Neural cell (in vitro differentiated cells): ENCODE data around the gene CARMIL1. TPM values are rescaled to one million over a fixed set of nuclear protein-coding genes. Genes with fewer than 3 reads are reported as not detected.

Source experiments
- H2AFZ ChIP-seq: fragments of 200-600, 300-800 bp; sonication (generic), shearing (Covaris generic); 2 replicates; pipeline ENCODE4 v1.6.0; 2014; ENCODE audit warnings: low read depth, mild to moderate bottlenecking, antibody characterized with exemption, low read length, moderate library complexity
- H3F3A ChIP-seq: fragments of 200-600 bp; shearing (Covaris generic); 2 replicates; pipeline ENCODE4 v1.6.1; 2016; ENCODE audit warnings: mild to moderate bottlenecking, moderate library complexity, mixed read lengths, antibody characterized with exemption, low read length; ENCODE audit not compliant: insufficient read depth, poor library complexity, severe bottlenecking
- H3K27ac ChIP-seq: fragments of 200-600, 300-800 bp; sonication (generic), shearing (Covaris generic); 2 replicates; pipeline ENCODE4 v1.5.1; 2014; ENCODE audit warnings: mild to moderate bottlenecking, low read length, moderate library complexity
- H3K27me3 ChIP-seq: fragments of 300-800, 200-600 bp; sonication (generic), shearing (Covaris generic); 2 replicates; pipeline ENCODE4 v1.6.0; 2014; ENCODE audit warnings: mild to moderate bottlenecking, low read depth, low read length, moderate library complexity; ENCODE audit not compliant: insufficient read depth
- H3K36me3 ChIP-seq: fragments of 300-800, 200-600 bp; sonication (generic), shearing (Covaris generic); 2 replicates; pipeline ENCODE4 v1.5.1; 2014; ENCODE audit warnings: mild to moderate bottlenecking, antibody characterized with exemption, low read length, moderate library complexity; ENCODE audit not compliant: insufficient read depth
- H3K4me2 ChIP-seq: fragments of 300-800, 200-600 bp; sonication (generic), shearing (Covaris generic); 2 replicates; pipeline ENCODE4 v1.6.0; 2014; ENCODE audit warnings: mild to moderate bottlenecking, low read length
- H3K4me3 ChIP-seq: fragments of 300-800, 200-600 bp; sonication (generic), shearing (Covaris generic); 2 replicates; pipeline ENCODE4 v1.5.1; 2014; ENCODE audit warnings: mild to moderate bottlenecking, low read length, moderate library complexity
- H3K79me2 ChIP-seq: fragments of 200-600 bp; shearing (Covaris generic); replicated peaks from 2 replicates; pipeline ENCODE4 v1.6.0; 2014; ENCODE audit warnings: mild to moderate bottlenecking, low read length, moderate library complexity; ENCODE audit not compliant: insufficient read depth
- H3K9ac ChIP-seq: fragments of 300-800, 200-600 bp; sonication (generic), shearing (Covaris generic); 2 replicates; pipeline ENCODE4 v1.6.1; 2016; ENCODE audit warnings: mild to moderate bottlenecking, low read length, mixed read lengths
- H3K9me2 ChIP-seq: fragments of 200-600 bp; shearing (Covaris generic); 2 replicates; pipeline ENCODE4 v1.6.1; 2016; ENCODE audit warnings: mild to moderate bottlenecking, low read length, mixed read lengths; ENCODE audit not compliant: insufficient read depth
- H3K9me3 ChIP-seq: fragments of 200-600, 300-800 bp; sonication (generic), shearing (Covaris generic); 2 replicates; pipeline ENCODE4 v1.6.1; 2016; ENCODE audit warnings: mild to moderate bottlenecking, mixed run types, low read length, moderate library complexity, mixed read lengths
- H4K20me1 ChIP-seq: fragments of 200-600 bp; shearing (Covaris generic); 2 replicates; pipeline ENCODE4 v1.6.1; 2016; ENCODE audit warnings: mild to moderate bottlenecking, mixed run types; ENCODE audit not compliant: insufficient read depth
- CTCF ChIP-seq: fragments of 450-650 bp; IDR thresholded peaks from 2 replicates; pipeline ENCODE4 v1.5.1; 2014; ENCODE audit warnings: antibody characterized with exemption, mild to moderate bottlenecking, moderate library complexity; ENCODE audit not compliant: poor library complexity, severe bottlenecking
- EP300 ChIP-seq: fragments of 450-650 bp; conservative IDR thresholded peaks from 2 replicates; pipeline ENCODE4 v1.6.1; 2014; ENCODE audit warnings: antibody characterized with exemption, mild to moderate bottlenecking, moderate library complexity; ENCODE audit not compliant: poor library complexity, severe bottlenecking
- EZH2 ChIP-seq: fragments of 200-600, 300-800 bp; shearing (Covaris generic), sonication (generic); IDR thresholded peaks from 2 replicates; pipeline ENCODE4 v1.6.1; 2014; ENCODE audit warnings: antibody characterized with exemption, low read length, borderline replicate concordance, mild to moderate bottlenecking; ENCODE audit not compliant: insufficient read depth, poor library complexity, severe bottlenecking
- MXI1 ChIP-seq: fragments of 450-650 bp; conservative IDR thresholded peaks from 2 replicates; pipeline ENCODE4 v1.6.1; 2014; ENCODE audit warnings: antibody characterized with exemption, mild to moderate bottlenecking; ENCODE audit not compliant: poor library complexity, severe bottlenecking
- POLR2AphosphoS5 ChIP-seq: IDR thresholded peaks from 2 replicates; pipeline ENCODE4 v1.6.1; 2012
- RAD21 ChIP-seq: fragments of 450-650 bp; conservative IDR thresholded peaks from 2 replicates; pipeline ENCODE4 v1.6.1; 2014; ENCODE audit warnings: antibody characterized with exemption, mild to moderate bottlenecking, moderate library complexity
- REST ChIP-seq: IDR thresholded peaks from 2 replicates; pipeline ENCODE4 v1.6.1; 2012; ENCODE audit warnings: borderline replicate concordance
- SMC3 ChIP-seq: fragments of 450-650 bp; conservative IDR thresholded peaks from 2 replicates; pipeline ENCODE4 v1.6.1; 2014; ENCODE audit warnings: antibody characterized with exemption, mild to moderate bottlenecking, moderate library complexity; ENCODE audit not compliant: poor library complexity
- TAF1 ChIP-seq: IDR thresholded peaks from 2 replicates; pipeline ENCODE4 v1.6.1; 2012; ENCODE audit warnings: low read depth
- polyA plus RNA-seq: library from polyadenylated mRNA; depleted of rRNA; stranded (reverse); fragments of >200 nt; gene quantifications from 2 replicates; pipeline ENCODE4 v1.2.3, GENCODE V29; 2014

Gene CARMIL1
- polyA plus RNA-seq, 1 donor from 2014 or later, result 5.3 TPM

- no peaks in the 10 kb centered on the region for H3F3A ChIP-seq
- no peak overlapping the region for H3K4me3 ChIP-seq
- H3K9me3 ChIP-seq, result no peaks in the 10 kb centered on the region
- H3K4me2 ChIP-seq, result no peak overlapping the region
- no peak for TF ChIP-seq EP300
- TF ChIP-seq RAD21, result no peak
- no peak for TF ChIP-seq MXI1
- TF ChIP-seq EZH2, result no peak
- TF ChIP-seq CTCF, result no peak
- no peak for TF ChIP-seq TAF1
- TF ChIP-seq REST, result no peak
- TF ChIP-seq POLR2AphosphoS5, result no peak
- TF ChIP-seq SMC3, result no peak
- H3K9me2 ChIP-seq, result no peaks in the 10 kb centered on the region
- no peak overlapping the region for H2AFZ ChIP-seq
- H3K27ac ChIP-seq, result no peak overlapping the region
- H3K9ac ChIP-seq, result no peak overlapping the region
- no peaks in the 10 kb centered on the region for H3K36me3 ChIP-seq
- no peaks in the 10 kb centered on the region for H4K20me1 ChIP-seq
- no peaks in the 10 kb centered on the region for H3K79me2 ChIP-seq
- H3K27me3 ChIP-seq, result no peaks in the 10 kb centered on the region
These were observed 233.4 kb downstream of the CARMIL1 start for GRCh38 chr6:25512560-25512959.

GRCh38 chr6:25519856-25520255, 240.7 kb downstream of the CARMIL1 start:
- H3F3A ChIP-seq, result no peaks in the 10 kb centered on the region

GRCh38 chr6:25524542-25524941, 245.4 kb downstream of the CARMIL1 start:
- Histone ChIP-seq H3K36me3 (no peaks in the 10 kb centered on the region), H3K9me3 (no peaks in the 10 kb centered on the region), H3K9ac (no peak overlapping the region), H3K9me2 (no peaks in the 10 kb centered on the region), H3K27ac (no peak overlapping the region), H3K4me2 (no peak overlapping the region), H3K4me3 (no peak overlapping the region), H4K20me1 (no peaks in the 10 kb centered on the region), H3K79me2 (no peaks in the 10 kb centered on the region), H3K27me3 (no peaks in the 10 kb centered on the region), H3F3A (no peaks in the 10 kb centered on the region), H2AFZ (no peak overlapping the region)
- no peak for TF ChIP-seq POLR2AphosphoS5

More at GRCh38 chr6:25519856-25520255, 240.7 kb downstream of the CARMIL1 start:
- H3K9ac ChIP-seq, result no peak overlapping the region
- H3K4me2 ChIP-seq, result no peak overlapping the region
- no peaks in the 10 kb centered on the region for H3K27me3 ChIP-seq
- no peaks in the 10 kb centered on the region for H3K79me2 ChIP-seq
- H4K20me1 ChIP-seq, result no peaks in the 10 kb centered on the region
- H3K9me2 ChIP-seq, result no peaks in the 10 kb centered on the region
- no peak overlapping the region for H3K27ac ChIP-seq
- no peak overlapping the region for H2AFZ ChIP-seq
- TF ChIP-seq RAD21 (no peak), EZH2 (no peak), SMC3 (no peak)
- H3K4me3 ChIP-seq, result no peak overlapping the region
- H3K9me3 ChIP-seq, result no peaks in the 10 kb centered on the region
- H3K36me3 ChIP-seq, result no peaks in the 10 kb centered on the region
